Measurements from ENCODE around the gene HFE. TPM values are rescaled to one million over a fixed set of nuclear protein-coding genes. Genes with fewer than 3 reads are reported as not detected.

The HFE gene
- total and polyA plus RNA-seq, 2 of the 13 experiments (the other 11 are each of a cell fraction or from before 2014, with no cell fraction given): 3.7 to 6.3 TPM

GRCh38 chr6:26065952-26066380, 21.3 kb upstream of the HFE start (continued):
- TF ChIP-seq, protein P1, sequence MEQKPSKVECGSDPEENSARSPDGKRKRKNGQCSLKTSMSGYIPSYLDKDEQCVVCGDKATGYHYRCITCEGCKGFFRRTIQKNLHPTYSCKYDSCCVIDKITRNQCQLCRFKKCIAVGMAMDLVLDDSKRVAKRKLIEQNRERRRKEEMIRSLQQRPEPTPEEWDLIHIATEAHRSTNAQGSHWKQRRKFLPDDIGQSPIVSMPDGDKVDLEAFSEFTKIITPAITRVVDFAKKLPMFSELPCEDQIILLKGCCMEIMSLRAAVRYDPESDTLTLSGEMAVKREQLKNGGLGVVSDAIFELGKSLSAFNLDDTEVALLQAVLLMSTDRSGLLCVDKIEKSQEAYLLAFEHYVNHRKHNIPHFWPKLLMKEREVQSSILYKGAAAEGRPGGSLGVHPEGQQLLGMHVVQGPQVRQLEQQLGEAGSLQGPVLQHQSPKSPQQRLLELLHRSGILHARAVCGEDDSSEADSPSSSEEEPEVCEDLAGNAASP (CRISPR knock-in tag; IDR thresholded peaks at IDR 0.05; ENCODE audit: borderline replicate concordance): peak; percentile 48; the same call in 1 of the 2 replicates
- TF ChIP-seq IRX3 (CRISPR knock-in tag; IDR thresholded peaks at IDR 0.05; ENCODE audit: borderline replicate concordance, low read depth): no peak
- no peak for TF ChIP-seq BRF2 (CRISPR knock-in tag; IDR thresholded peaks at IDR 0.05)
- TF ChIP-seq, protein P2, sequence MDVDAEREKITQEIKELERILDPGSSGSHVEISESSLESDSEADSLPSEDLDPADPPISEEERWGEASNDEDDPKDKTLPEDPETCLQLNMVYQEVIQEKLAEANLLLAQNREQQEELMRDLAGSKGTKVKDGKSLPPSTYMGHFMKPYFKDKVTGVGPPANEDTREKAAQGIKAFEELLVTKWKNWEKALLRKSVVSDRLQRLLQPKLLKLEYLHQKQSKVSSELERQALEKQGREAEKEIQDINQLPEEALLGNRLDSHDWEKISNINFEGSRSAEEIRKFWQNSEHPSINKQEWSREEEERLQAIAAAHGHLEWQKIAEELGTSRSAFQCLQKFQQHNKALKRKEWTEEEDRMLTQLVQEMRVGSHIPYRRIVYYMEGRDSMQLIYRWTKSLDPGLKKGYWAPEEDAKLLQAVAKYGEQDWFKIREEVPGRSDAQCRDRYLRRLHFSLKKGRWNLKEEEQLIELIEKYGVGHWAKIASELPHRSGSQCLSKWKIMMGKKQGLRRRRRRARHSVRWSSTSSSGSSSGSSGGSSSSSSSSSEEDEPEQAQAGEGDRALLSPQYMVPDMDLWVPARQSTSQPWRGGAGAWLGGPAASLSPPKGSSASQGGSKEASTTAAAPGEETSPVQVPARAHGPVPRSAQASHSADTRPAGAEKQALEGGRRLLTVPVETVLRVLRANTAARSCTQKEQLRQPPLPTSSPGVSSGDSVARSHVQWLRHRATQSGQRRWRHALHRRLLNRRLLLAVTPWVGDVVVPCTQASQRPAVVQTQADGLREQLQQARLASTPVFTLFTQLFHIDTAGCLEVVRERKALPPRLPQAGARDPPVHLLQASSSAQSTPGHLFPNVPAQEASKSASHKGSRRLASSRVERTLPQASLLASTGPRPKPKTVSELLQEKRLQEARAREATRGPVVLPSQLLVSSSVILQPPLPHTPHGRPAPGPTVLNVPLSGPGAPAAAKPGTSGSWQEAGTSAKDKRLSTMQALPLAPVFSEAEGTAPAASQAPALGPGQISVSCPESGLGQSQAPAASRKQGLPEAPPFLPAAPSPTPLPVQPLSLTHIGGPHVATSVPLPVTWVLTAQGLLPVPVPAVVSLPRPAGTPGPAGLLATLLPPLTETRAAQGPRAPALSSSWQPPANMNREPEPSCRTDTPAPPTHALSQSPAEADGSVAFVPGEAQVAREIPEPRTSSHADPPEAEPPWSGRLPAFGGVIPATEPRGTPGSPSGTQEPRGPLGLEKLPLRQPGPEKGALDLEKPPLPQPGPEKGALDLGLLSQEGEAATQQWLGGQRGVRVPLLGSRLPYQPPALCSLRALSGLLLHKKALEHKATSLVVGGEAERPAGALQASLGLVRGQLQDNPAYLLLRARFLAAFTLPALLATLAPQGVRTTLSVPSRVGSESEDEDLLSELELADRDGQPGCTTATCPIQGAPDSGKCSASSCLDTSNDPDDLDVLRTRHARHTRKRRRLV (CRISPR knock-in tag; IDR thresholded peaks at IDR 0.05): no peak
- TF ChIP-seq, protein P3, sequence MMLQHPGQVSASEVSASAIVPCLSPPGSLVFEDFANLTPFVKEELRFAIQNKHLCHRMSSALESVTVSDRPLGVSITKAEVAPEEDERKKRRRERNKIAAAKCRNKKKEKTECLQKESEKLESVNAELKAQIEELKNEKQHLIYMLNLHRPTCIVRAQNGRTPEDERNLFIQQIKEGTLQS (CRISPR knock-in tag; IDR thresholded peaks at IDR 0.05): no peak
- TF ChIP-seq CEBPZ (IDR thresholded peaks at IDR 0.05; ENCODE audit: low read length): no peak
- TF ChIP-seq EEA1 (CRISPR knock-in tag; IDR thresholded peaks at IDR 0.05; ENCODE audit: borderline replicate concordance): no peak
- no peak for TF ChIP-seq ZNF784 (CRISPR knock-in tag; IDR thresholded peaks at IDR 0.05; ENCODE audit: borderline replicate concordance)
- TF ChIP-seq MIER3 (CRISPR knock-in tag; IDR thresholded peaks at IDR 0.05; ENCODE audit: borderline replicate concordance): peak; percentile 54; the same call in 1 of the 2 replicates
- no peak for TF ChIP-seq MYC (CRISPR knock-in tag; IDR thresholded peaks at IDR 0.05; ENCODE audit: borderline replicate concordance)
- no peak for TF ChIP-seq TOPORS (CRISPR knock-in tag; IDR thresholded peaks at IDR 0.05)
- TF ChIP-seq, protein P4, sequence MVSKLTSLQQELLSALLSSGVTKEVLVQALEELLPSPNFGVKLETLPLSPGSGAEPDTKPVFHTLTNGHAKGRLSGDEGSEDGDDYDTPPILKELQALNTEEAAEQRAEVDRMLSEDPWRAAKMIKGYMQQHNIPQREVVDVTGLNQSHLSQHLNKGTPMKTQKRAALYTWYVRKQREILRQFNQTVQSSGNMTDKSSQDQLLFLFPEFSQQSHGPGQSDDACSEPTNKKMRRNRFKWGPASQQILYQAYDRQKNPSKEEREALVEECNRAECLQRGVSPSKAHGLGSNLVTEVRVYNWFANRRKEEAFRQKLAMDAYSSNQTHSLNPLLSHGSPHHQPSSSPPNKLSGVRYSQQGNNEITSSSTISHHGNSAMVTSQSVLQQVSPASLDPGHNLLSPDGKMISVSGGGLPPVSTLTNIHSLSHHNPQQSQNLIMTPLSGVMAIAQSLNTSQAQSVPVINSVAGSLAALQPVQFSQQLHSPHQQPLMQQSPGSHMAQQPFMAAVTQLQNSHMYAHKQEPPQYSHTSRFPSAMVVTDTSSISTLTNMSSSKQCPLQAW (CRISPR knock-in tag; IDR thresholded peaks at IDR 0.05): peak; percentile 100
- TF ChIP-seq KMT2A (CRISPR knock-in tag; IDR thresholded peaks at IDR 0.05): no peak
- TF ChIP-seq MAFF (IDR thresholded peaks at IDR 0.05; ENCODE audit: low read depth, low read length): peak; percentile 96
- TF ChIP-seq ZNF557 (CRISPR knock-in tag; IDR thresholded peaks at IDR 0.05): no peak
